BE2C (cell line): ENCODE data around the gene GTPBP4.

Source experiments
- DNase-seq: peaks from one replicate; pipeline ENCODE4 v3.0.0-alpha.2; 2020
- H3K27me3 ChIP-seq: fragments of 250-450 bp; sonication (Bioruptor Pico); 2 replicates; pipeline ENCODE4 v1.5.1; 2020; ENCODE audit warnings: mild to moderate bottlenecking
- H3K36me3 ChIP-seq: fragments of 250-450 bp; sonication (Bioruptor Pico); 2 replicates; pipeline ENCODE4 v1.5.1; 2020; ENCODE audit warnings: mild to moderate bottlenecking
- H3K4me1 ChIP-seq: fragments of 250-450 bp; sonication (Bioruptor Pico); 2 replicates; pipeline ENCODE4 v1.5.1; 2020
- H3K4me3 ChIP-seq: 2 replicates; pipeline ENCODE4 v1.5.1; 2011; ENCODE audit warnings: low read depth, low read length
- H3K9me3 ChIP-seq: fragments of 250-450 bp; sonication (Bioruptor Pico); 2 replicates; pipeline ENCODE4 v1.5.1; 2020
- TF ChIP-seq, protein P1 (sequence below): IDR thresholded peaks from 2 replicates; pipeline ENCODE4 v1.5.1; 2012; ENCODE audit warnings: mild to moderate bottlenecking, low read depth, low read length

The GTPBP4 gene

GRCh38 chr10:996031-996430, 7.8 kb downstream of the GTPBP4 start:
- H3K4me3 ChIP-seq: no peak overlapping the region
- H3K4me1 ChIP-seq: no peaks in the 10 kb centered on the region
- no peaks in the 10 kb centered on the region for H3K27me3 ChIP-seq
- H3K36me3 ChIP-seq: peaks cover 88% of the 10 kb centered on the region
- no peaks in the 10 kb centered on the region for H3K9me3 ChIP-seq
- DNase-seq: no peak
- TF ChIP-seq, protein P1, sequence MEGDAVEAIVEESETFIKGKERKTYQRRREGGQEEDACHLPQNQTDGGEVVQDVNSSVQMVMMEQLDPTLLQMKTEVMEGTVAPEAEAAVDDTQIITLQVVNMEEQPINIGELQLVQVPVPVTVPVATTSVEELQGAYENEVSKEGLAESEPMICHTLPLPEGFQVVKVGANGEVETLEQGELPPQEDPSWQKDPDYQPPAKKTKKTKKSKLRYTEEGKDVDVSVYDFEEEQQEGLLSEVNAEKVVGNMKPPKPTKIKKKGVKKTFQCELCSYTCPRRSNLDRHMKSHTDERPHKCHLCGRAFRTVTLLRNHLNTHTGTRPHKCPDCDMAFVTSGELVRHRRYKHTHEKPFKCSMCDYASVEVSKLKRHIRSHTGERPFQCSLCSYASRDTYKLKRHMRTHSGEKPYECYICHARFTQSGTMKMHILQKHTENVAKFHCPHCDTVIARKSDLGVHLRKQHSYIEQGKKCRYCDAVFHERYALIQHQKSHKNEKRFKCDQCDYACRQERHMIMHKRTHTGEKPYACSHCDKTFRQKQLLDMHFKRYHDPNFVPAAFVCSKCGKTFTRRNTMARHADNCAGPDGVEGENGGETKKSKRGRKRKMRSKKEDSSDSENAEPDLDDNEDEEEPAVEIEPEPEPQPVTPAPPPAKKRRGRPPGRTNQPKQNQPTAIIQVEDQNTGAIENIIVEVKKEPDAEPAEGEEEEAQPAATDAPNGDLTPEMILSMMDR: no peak

DNA sequence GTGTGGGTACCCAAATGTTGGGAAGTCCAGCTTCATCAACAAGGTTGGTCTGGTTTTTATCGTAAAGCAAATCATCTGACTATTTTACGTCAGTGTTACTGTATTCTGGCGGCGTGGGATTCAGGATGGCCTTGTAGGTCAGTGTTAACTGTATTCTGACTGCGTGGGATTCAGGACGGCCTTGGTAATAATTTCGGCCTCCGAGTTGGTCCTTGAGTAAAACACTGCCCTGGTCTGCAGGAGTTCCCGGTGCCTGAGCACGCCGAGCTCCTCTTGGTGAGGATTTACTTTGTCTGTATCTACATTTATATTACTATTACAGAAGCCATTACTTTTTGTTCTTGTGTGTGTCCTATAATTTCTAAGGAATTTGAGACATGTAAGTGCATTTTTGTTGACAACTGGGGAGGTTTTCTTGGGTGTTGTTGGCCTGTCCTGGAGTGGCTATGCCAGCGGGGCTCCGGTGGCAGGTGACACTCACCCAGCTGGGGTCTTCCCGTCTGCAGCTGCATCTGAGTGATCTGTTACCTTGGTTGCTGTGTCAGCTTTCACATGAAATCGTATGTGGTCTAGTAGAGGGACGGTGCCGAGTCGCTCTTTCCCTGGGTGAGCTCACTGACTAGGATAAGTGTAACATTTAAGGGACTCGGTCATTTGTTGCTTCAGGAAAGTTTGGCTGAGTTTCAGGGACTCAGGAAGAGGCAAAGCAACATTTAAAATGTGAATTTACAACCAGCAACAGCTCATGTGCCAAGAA, 9.2 kb downstream of the GTPBP4 start:
- TF ChIP-seq, protein P1: no peak
- no peaks in the 10 kb centered on the region for H3K4me1 ChIP-seq
- no peaks in the 10 kb centered on the region for H3K27me3 ChIP-seq
- no peak for DNase-seq
- no peaks in the 10 kb centered on the region for H3K9me3 ChIP-seq
- peaks cover 100% of the 10 kb centered on the region for H3K36me3 ChIP-seq
- no peak overlapping the region for H3K4me3 ChIP-seq

DNA sequence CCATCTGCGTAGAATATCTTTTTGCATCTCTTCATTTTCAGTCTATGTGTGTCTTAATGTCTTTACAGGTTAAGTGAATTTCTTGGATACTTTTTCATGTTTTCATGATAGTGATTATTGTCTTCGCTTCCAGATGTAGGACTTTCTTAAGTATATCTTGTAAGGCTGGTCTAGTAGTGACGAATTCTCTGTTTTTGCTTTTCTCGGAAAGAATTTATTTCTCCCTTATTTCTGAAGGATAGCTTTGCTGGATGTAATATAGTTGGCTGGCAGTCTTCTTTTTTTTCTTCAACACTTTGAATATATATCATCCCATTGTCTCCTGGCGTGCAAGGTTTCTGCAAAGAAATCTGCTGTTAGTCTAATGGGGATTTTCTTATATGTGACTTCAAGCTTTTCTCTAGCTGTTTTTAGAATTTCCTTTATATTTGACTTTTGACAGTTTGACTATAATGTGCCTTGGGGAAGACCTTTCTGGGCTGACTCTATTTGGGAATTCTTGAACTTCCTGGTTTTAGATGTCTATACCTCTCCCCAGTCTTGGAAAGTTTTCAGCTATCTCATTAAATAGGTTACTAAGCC, 14.3 kb downstream of the GTPBP4 start:
- no peaks in the 10 kb centered on the region for H3K27me3 ChIP-seq
- no peak overlapping the region for H3K4me3 ChIP-seq
- H3K9me3 ChIP-seq: no peaks in the 10 kb centered on the region
- H3K36me3 ChIP-seq: peaks cover 99% of the 10 kb centered on the region
- DNase-seq: no peak
- TF ChIP-seq, protein P1: no peak
- H3K4me1 ChIP-seq: no peaks in the 10 kb centered on the region

DNA sequence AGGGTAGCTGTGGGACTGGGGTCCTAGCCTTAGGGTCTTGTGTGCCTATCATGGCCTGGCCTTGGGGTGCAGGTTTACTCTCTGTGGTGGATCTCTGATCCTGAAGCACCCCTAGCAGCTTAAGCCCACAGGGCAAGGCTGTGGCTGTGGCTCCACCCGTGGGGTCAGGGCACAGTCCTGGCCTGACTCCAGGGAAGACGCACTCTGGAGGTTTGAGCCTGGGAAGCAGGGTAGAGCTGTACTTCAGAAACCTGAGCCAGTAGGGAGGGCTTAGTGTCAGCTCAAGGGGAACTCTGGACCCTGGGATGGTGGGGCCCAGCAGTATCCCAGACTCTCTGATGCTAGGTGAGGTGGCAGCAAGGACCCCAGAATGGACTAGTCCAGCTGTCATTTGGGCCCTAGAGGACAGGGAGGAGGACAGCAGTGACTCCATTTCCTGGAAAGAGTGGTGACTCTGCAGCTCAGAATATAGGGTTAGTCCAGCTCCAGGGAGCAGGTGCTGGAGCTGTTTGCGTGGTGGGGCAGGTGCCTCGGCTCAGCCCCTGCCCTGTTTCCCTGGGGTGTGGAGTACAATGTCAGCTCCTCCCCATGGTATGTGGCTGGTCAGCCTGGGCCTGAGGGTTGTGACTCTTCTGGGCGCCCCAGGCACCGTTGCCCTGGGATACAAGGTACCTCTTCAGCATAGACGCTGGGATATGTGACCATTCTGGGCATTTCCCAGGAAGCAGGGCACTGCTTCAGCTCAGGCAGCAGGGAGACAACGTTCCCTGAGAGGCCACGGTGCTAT, 15.8 kb downstream of the GTPBP4 start:
- H3K27me3 ChIP-seq: no peaks in the 10 kb centered on the region
- no peak overlapping the region for H3K4me3 ChIP-seq
- peaks cover 5% of the 10 kb centered on the region for H3K4me1 ChIP-seq
- no peak for DNase-seq
- TF ChIP-seq, protein P1: no peak
- peaks cover 97% of the 10 kb centered on the region for H3K36me3 ChIP-seq
- no peaks in the 10 kb centered on the region for H3K9me3 ChIP-seq

GRCh38 chr10:1006573-1006972, 18.3 kb downstream of the GTPBP4 start:
- no peak overlapping the region for H3K4me3 ChIP-seq
- peaks cover 89% of the 10 kb centered on the region for H3K36me3 ChIP-seq
- no peaks in the 10 kb centered on the region for H3K27me3 ChIP-seq
- H3K4me1 ChIP-seq: peaks cover 9% of the 10 kb centered on the region
- no peak for DNase-seq
- TF ChIP-seq, protein P1: no peak
- H3K9me3 ChIP-seq: no peaks in the 10 kb centered on the region
